A549 (cell line): Measurements from ENCODE around the gene ACTR2.

Source experiments
- EP300 ChIP-seq, 2 experiments: fragments of >200 bp; sonication (Bioruptor Twin); formaldehyde crosslinking; IDR thresholded peaks; 2 replicates in 1 of 2; 3 replicates in 1 of 2; pipeline ENCODE4 v1.6.1; 2016 to 2017
- PHF8 ChIP-seq: fragments of 200-600 bp; sonication (generic); IDR thresholded peaks from 2 replicates; pipeline ENCODE4 v1.6.1; 2016; ENCODE audit warnings: low read depth, mild to moderate bottlenecking, antibody characterized with exemption, moderate library complexity, borderline replicate concordance
- TF ChIP-seq, protein P1 (sequence below): fragments of >200 bp; sonication (Bioruptor Twin); formaldehyde crosslinking; IDR thresholded peaks from 3 replicates; pipeline ENCODE4 v1.5.1; 2016

DNA sequence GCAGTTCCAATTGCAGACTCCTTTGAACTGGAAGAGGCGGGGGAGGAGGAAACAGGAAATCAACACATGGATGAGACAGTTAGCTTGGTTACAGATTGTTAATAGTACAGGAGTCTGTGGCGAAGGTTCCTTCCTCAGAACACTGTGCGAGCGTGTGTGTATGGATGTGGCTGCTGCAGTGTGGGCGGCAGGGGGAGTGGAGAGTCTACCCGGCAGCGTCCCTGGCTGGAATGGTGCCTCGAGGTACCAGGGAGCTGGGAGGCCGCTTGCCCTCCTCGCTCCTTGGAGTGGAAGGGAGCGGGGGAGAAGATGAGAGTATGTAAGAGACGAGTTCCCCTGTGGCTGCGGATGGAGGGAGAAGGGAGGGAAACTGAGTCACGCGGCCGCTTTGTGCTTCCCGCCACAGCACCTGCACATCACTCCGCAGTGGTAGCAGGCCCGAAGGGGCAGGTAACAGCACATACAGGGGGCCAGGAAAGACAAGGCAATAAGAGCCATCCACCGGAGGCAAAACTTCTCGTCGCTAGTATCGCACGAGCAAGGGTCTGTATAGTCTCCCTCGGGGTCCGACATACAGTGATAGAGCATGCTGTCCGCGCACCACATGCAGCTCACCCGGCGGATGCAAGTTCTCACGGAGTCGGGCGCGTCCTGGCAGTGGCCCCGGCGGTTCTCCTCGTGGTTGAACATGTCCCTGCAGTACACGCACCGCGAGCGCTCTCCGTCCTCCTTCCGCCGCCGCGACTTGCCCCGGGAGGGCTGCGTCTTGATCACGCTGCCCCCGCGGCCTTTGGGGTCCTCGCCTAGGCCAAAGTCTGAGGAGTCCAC is 85.7 kb downstream of the ACTR2 start:
- no peak for TF ChIP-seq PHF8
- TF ChIP-seq EP300 (IDR thresholded peaks at IDR 0.05) = no peak
- TF ChIP-seq, protein P1, sequence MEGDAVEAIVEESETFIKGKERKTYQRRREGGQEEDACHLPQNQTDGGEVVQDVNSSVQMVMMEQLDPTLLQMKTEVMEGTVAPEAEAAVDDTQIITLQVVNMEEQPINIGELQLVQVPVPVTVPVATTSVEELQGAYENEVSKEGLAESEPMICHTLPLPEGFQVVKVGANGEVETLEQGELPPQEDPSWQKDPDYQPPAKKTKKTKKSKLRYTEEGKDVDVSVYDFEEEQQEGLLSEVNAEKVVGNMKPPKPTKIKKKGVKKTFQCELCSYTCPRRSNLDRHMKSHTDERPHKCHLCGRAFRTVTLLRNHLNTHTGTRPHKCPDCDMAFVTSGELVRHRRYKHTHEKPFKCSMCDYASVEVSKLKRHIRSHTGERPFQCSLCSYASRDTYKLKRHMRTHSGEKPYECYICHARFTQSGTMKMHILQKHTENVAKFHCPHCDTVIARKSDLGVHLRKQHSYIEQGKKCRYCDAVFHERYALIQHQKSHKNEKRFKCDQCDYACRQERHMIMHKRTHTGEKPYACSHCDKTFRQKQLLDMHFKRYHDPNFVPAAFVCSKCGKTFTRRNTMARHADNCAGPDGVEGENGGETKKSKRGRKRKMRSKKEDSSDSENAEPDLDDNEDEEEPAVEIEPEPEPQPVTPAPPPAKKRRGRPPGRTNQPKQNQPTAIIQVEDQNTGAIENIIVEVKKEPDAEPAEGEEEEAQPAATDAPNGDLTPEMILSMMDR = no peak
